ENCODE data around the gene RPL37A. TPM values are rescaled to one million over a fixed set of nuclear protein-coding genes. Genes with fewer than 3 reads are reported as not detected.

Gene RPL37A
- total and polyA plus RNA-seq, 4 donors, result 2,015 to 4,048 (median 2,822) TPM

- H3K27ac ChIP-seq (ENCODE audit: low read depth in 1 of 2, low read length in 1 of 2), result no peak overlapping the region
- DNase-seq, result no peak
- H3K9me3 ChIP-seq (ENCODE audit: control insufficient read depth in 4 of 4, insufficient read depth in 3 of 4, low read length in 3 of 4), result no peaks in the 10 kb centered on the region
- no peak overlapping the region for H3K9ac ChIP-seq (ENCODE audit: insufficient read depth in 1 of 2, low read length in 2 of 2)
- H3K36me3 ChIP-seq (ENCODE audit: control insufficient read depth in 4 of 4, insufficient read depth in 4 of 4, low read length in 4 of 4), result peaks cover 6 to 16% (median 9%) of the 10 kb centered on the region in 4 donors
- ATAC-seq (ENCODE audit: insufficient read depth, low FRiP score), result no peak
- no peaks in the 10 kb centered on the region for H3K4me1 ChIP-seq (ENCODE audit: control insufficient read depth in 5 of 5, insufficient read depth in 5 of 5, low read length in 5 of 5)
- H3K27me3 ChIP-seq (ENCODE audit: control insufficient read depth in 3 of 3, insufficient read depth in 3 of 3, low read length in 2 of 3), result no peaks in the 10 kb centered on the region
- TF ChIP-seq, protein P1, sequence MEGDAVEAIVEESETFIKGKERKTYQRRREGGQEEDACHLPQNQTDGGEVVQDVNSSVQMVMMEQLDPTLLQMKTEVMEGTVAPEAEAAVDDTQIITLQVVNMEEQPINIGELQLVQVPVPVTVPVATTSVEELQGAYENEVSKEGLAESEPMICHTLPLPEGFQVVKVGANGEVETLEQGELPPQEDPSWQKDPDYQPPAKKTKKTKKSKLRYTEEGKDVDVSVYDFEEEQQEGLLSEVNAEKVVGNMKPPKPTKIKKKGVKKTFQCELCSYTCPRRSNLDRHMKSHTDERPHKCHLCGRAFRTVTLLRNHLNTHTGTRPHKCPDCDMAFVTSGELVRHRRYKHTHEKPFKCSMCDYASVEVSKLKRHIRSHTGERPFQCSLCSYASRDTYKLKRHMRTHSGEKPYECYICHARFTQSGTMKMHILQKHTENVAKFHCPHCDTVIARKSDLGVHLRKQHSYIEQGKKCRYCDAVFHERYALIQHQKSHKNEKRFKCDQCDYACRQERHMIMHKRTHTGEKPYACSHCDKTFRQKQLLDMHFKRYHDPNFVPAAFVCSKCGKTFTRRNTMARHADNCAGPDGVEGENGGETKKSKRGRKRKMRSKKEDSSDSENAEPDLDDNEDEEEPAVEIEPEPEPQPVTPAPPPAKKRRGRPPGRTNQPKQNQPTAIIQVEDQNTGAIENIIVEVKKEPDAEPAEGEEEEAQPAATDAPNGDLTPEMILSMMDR (IDR thresholded peaks at IDR 0.05; ENCODE audit: control extremely low read depth, extremely low read depth), result no peak
- no peak overlapping the region for H3K4me3 ChIP-seq
Observed at GRCh38 chr2:216469661-216470060, 29.0 kb upstream of the RPL37A start.

GRCh38 chr2:216473187-216473586, 25.5 kb upstream of the RPL37A start:
- no peak overlapping the region for H3K4me3 ChIP-seq
- 91 to 97% methylated on average over 3 of the region's 3 CpGs for WGBS, 2 donors

GRCh38 chr2:216474925-216475670, 23.5 kb upstream of the RPL37A start:
- Histone ChIP-seq H3K4me1 (ENCODE audit: control insufficient read depth in 5 of 5, insufficient read depth in 5 of 5, low read length in 5 of 5) (no peaks in the 10 kb centered on the region), H3K36me3 (ENCODE audit: control insufficient read depth in 4 of 4, insufficient read depth in 4 of 4, low read length in 4 of 4) (peaks cover 8 to 29% (median 26%) of the 10 kb centered on the region in 4 donors), H3K27ac (ENCODE audit: low read depth in 1 of 2, low read length in 1 of 2) (no peak overlapping the region), H3K27me3 (ENCODE audit: control insufficient read depth in 3 of 3, insufficient read depth in 3 of 3, low read length in 2 of 3) (no peaks in the 10 kb centered on the region), H3K4me3 (no peak overlapping the region), H3K9ac (ENCODE audit: insufficient read depth in 1 of 2, low read length in 2 of 2) (no peak overlapping the region), H3K9me3 (ENCODE audit: control insufficient read depth in 4 of 4, insufficient read depth in 3 of 4, low read length in 3 of 4) (peaks cover 0 to 2% (median 0%) of the 10 kb centered on the region in 4 donors)
- DNase-seq (no peak), ATAC-seq (ENCODE audit: insufficient read depth, low FRiP score) (no peak)
- WGBS, 2 donors, result 32 to 67% methylated on average over 12 of the region's 12 CpGs
- TF ChIP-seq, protein P1 (IDR thresholded peaks at IDR 0.05; ENCODE audit: control extremely low read depth, extremely low read depth), result no peak

More at GRCh38 chr2:216473187-216473586, 25.5 kb upstream of the RPL37A start:
- H3K27ac ChIP-seq (ENCODE audit: low read depth in 1 of 2, low read length in 1 of 2), result no peak overlapping the region
- ATAC-seq (ENCODE audit: insufficient read depth, low FRiP score) (no peak), DNase-seq (no peak)
- H3K36me3 ChIP-seq (ENCODE audit: control insufficient read depth in 4 of 4, insufficient read depth in 4 of 4, low read length in 4 of 4), result peaks cover 13 to 19% (median 16%) of the 10 kb centered on the region in 4 donors
- no peak overlapping the region for H3K9ac ChIP-seq (ENCODE audit: insufficient read depth in 1 of 2, low read length in 2 of 2)
- H3K4me1 ChIP-seq (ENCODE audit: control insufficient read depth in 5 of 5, insufficient read depth in 5 of 5, low read length in 5 of 5), result no peaks in the 10 kb centered on the region
- TF ChIP-seq, protein P1 (IDR thresholded peaks at IDR 0.05; ENCODE audit: control extremely low read depth, extremely low read depth), result no peak
- H3K27me3 ChIP-seq (ENCODE audit: control insufficient read depth in 3 of 3, insufficient read depth in 3 of 3, low read length in 2 of 3), result no peaks in the 10 kb centered on the region
- H3K9me3 ChIP-seq (ENCODE audit: control insufficient read depth in 4 of 4, insufficient read depth in 3 of 4, low read length in 3 of 4), result no peaks in the 10 kb centered on the region
